Measurements from ENCODE around the gene DUSP6.

Gene DUSP6

GRCh38 chr12:89373763-89374572, 21.7 kb upstream of the DUSP6 start:
- DNase-seq: no peak

GRCh38 chr12:89372584-89373370, 20.5 kb upstream of the DUSP6 start:
- no peak for DNase-seq

- DNase-seq: no peak
These were observed 18.5 kb upstream of the DUSP6 start for GRCh38 chr12:89370850-89371249.

GRCh38 chr12:89370421-89370831, 18.1 kb upstream of the DUSP6 start:
- no peak for DNase-seq

DNA sequence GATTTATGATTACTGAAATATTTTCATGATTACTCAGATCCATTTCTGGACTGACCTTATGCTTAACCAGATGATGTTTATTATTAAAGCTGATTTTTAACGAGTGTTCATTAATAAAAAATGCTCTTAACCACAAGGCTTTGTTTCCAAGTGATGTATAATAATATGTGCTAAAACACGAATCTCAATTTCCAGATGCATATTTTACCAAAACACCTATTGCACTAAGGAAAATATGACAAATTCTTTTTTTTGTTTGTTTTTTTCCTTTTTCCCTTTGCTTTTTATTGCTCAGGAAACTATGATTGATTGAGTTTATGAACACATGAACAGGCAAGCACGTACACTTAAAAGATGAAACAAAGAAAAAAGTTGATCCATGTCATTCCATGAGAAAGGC, 16.9 kb upstream of the DUSP6 start:
- DNase-seq: no peak

- DNase-seq: no peak
These were observed 16.1 kb upstream of the DUSP6 start for GRCh38 chr12:89368391-89368790.

DNA sequence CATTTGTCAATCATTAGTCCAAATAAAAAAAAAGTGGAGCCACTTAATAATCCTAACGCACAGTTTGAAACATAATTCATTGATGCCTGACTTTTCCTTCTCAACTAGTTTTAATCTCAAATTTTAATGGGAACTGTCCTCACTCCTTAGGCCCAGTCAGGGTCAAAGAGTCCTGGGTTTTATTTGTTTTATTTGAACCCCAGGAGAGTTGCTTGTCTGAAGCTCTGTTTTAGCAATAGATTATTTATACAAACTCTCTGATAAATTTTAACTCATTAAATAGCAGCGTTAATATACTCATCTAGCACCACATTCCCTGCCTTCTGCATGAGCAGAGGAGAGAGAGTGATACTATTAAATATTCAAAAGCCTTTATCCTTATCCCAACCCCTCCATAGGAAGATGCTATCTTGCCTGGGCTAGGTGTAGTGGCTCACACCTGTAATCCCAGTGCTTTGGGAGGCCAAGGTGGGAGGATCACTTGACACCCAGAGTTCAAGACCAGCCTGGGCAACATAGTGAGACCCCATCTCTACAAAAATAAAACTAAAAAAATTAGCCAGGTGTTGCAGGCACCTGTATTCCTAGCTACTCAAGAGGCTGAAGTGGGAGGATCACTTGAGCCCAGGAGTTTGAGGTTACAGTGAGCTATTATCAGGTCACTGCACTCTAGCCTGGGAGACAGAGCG, 14.5 kb upstream of the DUSP6 start:
- DNase-seq: no peak

- DNase-seq: no peak
These were observed 12.3 kb upstream of the DUSP6 start for GRCh38 chr12:89364631-89365030.

DNA sequence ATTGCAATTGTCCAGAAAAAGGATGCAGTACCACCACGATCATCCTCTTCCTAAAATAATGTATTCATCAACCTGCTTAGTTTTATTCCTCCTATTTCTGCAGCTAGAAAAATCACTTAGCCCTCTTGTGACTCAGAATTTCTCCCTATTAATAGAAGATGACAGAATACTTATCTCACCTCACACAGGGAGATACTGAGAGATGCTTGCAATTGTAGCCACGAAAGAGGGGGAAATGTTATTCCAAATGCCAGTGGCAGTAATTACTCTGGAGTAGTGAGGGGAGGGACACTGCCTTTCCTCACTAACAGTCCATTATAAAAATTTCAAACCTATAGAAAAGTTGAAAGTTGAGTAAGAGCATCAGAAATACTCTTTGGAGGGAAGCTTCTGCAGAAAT, 11.8 kb upstream of the DUSP6 start:
- DNase-seq: no peak

GRCh38 chr12:89363582-89363981, 11.3 kb upstream of the DUSP6 start:
- DNase-seq: no peak

- DNase-seq: no peak
These were observed 10.8 kb upstream of the DUSP6 start for GRCh38 chr12:89363084-89363483.

DNA sequence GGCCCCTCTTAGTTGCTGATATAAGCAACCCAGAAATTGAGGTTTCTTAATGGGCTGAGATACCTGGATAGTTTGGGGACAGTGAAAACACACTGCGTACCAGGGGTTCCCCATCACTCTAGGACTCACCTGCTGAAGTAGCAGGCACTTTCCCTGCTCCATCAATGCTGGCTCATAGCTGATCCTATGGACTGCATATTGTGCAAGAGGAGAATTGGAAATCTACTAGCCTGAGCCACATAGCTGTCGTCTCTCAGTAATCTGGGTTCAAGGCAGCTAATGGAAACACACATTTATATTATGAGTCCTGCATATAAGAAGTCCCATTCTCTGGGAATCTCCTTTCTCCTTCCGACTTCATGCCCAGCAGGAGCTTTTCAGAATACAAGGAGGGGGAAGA, 7.3 kb upstream of the DUSP6 start:
- DNase-seq: no peak

GRCh38 chr12:89358805-89359204, 6.5 kb upstream of the DUSP6 start:
- no peak for DNase-seq

DNA sequence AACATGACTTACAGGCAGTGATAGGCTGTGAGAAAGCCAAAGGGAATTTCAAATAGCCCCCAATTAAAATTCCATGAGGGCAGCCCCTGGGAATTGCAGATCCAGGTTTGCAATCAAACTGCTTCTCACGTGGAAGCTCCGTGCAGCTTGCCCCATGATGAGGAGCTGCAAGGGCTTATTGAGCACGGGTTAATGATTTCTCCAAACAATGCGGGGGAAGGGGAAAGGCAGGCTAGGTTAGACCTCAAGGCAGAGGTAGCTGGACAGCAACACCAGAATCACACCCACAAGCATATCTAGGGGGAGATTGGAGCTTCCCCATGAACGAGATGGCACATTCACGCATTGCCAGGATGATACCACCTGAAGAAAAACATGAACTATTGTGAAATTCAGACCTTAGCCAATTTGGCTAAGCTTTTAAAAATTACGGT, 5.0 kb upstream of the DUSP6 start:
- DNase-seq: no peak

DNA sequence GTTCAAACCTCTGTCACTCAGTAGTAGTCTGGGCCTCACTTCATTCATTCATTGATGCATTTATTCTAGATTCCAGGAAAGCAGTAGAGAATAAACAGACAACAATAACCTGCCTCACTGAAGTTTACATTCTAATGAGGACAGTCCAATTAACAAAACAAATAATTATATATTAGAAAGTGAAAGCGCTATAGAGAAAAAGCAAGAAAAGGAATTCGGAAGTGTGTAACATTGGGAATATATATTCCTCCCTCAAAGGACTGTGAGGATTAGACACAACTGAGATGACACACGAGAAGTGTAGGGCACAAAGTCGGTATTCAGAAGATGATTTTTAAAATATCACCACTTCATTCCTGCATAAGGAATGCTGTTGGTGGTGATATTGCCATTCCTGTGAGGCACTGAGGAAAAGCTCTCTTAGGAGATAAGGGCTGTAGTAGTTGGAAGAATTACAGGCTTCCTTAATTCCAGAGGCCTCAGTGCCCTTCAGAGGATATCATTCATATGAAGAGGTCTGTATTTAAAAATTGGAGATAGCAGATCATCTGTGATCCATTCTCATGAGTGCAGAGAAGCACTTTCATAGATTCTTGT, 3.9 kb upstream of the DUSP6 start:
- no peak for DNase-seq

DNA sequence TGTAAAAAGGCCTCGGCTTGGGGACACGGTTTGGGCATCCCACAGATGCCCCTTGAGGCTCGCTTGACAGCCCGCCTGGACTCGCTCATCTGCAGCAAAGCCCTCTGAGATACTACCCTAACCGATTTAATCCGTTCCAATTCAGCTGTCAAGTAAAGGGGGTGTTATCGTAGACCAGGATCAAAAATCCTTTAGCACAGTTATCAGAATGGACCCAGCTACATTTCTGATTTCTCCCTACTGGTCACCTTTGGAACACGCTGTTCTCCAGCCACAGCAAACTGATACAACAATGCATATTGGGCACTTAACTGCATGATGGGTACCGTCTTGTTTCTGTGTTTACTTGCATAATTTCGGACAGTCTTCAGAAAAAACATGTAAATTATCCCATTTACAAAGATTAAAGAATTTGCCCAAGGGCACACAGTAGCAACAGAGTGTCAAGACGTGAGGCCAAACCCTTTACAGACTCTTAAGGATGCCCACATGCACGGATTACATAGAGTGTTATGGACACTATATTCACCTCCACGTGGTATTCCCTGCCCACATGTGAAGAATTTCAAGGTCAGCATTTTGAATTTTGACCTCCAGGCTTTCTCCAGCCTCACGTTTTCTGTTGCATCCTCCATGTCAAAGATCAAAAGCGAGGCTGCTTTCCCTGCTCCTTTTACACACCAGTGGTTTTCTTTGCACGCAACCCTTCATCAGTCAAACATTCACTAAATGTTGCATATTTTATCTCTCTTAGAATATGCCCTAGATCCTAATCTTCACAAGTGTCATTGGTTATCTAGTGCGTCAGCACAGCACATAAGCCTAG, 3.2 kb upstream of the DUSP6 start:
- DNase-seq: no peak

GRCh38 chr12:89354612-89355067, 2.3 kb upstream of the DUSP6 start:
- no peak for DNase-seq

DNA sequence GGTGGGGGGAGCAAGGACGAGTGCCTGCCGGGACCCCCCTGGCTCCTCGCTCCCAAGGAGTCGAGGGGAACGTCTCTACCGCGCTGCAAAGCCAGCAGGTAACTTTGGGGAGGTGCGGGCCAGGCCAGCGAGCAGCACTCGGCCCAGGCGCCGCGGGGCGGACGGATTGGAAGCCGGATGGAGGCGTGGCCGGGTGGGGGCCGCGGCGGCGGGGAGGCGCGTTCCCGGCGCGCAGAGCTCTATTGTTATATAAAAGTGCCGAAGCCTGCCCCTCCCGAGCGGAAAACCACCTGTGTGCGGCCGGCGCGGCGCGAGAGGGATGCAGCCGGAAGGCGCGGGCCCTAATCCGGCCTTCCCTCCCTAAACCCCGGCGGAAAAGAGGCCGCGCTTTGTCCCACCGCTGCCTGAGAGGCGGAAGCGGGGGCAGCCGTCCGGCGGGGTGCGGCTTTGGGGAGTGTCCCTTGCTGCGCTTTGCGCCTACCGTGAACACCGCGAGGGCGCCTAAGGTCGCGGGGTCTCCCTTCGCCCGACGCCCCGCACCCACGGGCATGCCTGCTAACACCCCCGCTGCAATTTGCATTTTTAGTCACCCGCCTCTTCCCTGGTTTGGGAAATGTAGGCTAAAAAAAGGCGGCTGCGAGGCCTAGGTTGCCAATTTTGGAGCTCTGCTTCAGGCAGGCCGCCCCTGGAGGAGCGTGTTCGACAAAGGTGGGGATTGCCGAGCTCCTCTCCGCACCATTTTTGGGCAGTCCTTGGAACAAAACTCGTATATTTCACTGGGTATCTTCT, 1.7 kb upstream of the DUSP6 start:
- peak; percentile 69 for DNase-seq

- no peak for DNase-seq
These were observed 1.0 kb upstream of the DUSP6 start for GRCh38 chr12:89353188-89353822.

- DNase-seq: no peak
These were observed 134 bp downstream of the DUSP6 start for GRCh38 chr12:89352242-89352491.

Data from central memory CD4-positive, alpha-beta T cell (primary cell).